Left colon (tissue), 2 donors: ENCODE measurements around the gene EVC2. TPM values are rescaled to one million over a fixed set of nuclear protein-coding genes. Genes with fewer than 3 reads are reported as not detected.
"Not testable (repeated sequence)": the region's sequence is repeated elsewhere in the genome, so short reads cannot be mapped to it uniquely, and the experiment has no call there.

Source experiments
- ATAC-seq: fragments of 200-7000 bp; cut with Tn5 transposase; one replicate; pipeline ENCODE4 v1.9.1; 2020; ENCODE audit warnings: mild to moderate bottlenecking, moderate library complexity
- DNase-seq, 2 donors: peaks; one replicate each; pipeline ENCODE4 v3.0.0-alpha.2; 2020
- intact Hi-C, 2 donors: fragments of 100-400 bp; cut with DNase I in 1 of 2; cut with micrococcal nuclease in 1 of 2; formaldehyde crosslinking; loops; one replicate each; pipeline versions ENCODE4 v1.11.2 to v1.14.0; 2022; cut with DNase I, micrococcal nuclease
- total RNA-seq, 2 donors: library from RNA; stranded (reverse); fragmentation: NEBNext Ultra II Directional; extraction: Animal tissue kit (Norgen Biotek cat#: 25700); gene quantifications; one replicate each; pipeline ENCODE4 v1.2.1, GENCODE V29; 2021
- donor health status: DM: no; HTN: no; CAD: no.
- donor health status: DM: yes; HTN: yes; CAD: no.

Gene EVC2
- total RNA-seq, 2 donors from 2014 or later, result 0.82 to 1.4 TPM

DNA sequence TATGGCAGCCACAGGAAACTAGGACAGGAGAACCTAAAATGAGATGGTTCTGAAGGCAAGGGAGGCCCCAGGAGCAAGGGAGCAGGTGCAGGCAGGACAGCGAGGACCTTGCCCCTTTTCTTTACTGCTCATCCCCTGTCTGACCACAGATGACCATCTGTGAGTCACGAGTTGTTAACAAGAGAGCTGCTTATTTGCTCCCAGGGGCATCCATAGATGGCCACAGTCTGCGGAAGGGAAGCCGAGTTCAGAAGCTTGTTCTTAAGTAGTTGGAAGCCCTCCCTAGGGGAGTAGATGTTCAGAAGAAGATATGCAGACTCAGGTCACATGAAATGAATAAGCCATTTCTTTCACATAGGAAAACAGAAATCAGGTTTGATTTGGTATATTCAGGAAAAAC is 69.4 kb downstream of the EVC2 start:
- intact Hi-C loops, result no loop called here
- ATAC-seq, result no peak
- no peak for DNase-seq

DNA sequence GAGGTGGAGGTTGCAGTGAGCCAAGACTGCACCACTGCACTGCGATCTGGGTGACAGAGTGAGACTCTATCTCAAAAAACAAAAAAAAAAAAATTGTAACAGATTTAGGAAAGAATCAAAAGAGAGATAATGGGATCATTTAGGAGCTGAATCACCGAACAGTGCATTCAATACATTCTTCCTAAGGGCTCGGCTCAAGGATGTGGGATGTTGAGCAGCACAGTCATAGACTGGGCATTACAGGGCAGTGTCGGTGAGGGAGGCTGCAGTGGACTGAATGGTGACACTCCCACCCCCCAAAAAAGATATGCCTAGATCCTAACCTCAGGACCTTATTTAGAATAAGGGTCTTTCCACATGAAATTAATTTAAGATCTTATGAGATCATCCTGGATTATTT is 70.0 kb downstream of the EVC2 start:
- intact Hi-C loops, result no loop called here
- DNase-seq (no peak), ATAC-seq (no peak)

DNA sequence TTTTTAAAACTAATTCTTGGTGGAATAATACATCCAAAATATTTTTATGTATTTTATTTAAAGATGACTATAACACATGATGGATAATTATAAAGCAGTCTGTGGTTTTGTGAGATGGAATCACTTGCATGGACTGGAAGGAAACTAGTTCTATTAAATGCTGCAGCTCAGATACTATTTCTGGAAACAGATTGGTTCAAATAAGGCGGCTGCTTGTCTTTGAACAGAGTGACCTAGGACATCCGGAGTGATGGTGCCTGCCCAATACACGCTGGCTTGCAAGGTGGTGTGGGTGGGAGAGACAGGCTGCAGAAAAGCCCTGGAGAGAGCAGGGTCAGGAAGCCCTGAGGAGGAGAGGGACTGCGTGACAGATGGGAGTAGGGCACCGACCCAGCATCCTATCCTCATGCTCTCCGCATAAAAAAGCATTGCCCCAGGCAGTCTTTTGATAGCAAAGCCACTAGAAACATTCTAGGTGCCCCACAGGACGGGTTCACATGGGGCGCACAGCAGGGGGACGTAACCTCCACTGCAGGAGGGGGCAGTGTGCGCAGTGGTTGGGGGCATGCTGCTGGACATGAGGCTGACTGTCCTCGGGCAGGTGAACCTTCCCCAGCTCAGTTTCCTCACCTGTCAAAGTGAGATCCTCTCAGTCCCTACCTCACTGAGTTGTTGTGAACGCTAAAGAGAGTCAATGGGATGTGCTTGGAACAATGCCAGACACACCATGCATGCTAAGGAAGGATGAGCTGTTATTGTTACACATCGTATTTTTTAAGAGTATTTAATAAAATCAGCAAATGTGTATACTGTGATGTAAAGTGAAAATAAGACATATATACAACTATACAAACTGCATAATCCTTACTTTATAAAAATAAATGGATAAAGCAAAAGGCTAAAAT is 71.3 kb downstream of the EVC2 start:
- intact Hi-C loops, result no loop called here
- ATAC-seq (no peak), DNase-seq (no peak)

DNA sequence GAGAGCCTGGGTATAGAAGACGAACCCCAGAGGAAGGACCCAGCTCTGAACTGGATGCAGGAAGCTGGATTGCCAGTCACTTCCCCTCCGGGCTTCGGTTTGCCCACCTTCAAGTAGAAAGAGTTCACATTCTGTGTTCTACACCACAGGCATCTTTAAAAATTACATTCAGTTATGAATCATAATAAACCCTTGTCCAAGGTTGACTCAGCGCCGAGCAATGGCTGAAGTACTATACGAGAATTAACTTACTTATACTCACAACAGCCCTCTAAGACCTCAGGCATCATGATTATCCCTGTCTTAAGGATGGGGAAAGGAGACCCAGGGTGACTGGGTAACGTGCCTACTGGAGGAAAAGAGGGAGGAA is 72.5 kb downstream of the EVC2 start:
- DNase-seq, result no peak
- intact Hi-C loops, result no loop called here
- ATAC-seq, result no peak

DNA sequence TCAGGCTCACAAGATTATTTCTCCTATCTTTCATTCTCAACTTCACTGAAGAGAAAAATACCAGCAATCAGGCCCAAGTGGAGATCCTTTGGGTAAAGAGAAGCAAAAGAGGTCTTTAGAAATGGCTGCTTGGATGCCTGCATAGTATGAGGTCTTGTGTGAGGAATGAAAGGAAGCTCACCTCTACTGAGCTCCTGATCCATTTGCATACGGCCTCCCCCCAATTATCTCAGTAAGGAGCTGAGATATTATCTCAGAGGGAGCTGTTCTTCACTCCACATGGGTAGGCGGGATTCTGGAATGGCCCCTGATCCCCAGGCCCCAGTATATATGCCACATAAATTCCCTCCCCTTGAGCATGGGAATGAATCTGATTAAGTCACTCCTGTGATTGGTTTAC is 75.8 kb downstream of the EVC2 start:
- intact Hi-C loops, result no loop called here
- DNase-seq (no peak), ATAC-seq (no peak)

DNA sequence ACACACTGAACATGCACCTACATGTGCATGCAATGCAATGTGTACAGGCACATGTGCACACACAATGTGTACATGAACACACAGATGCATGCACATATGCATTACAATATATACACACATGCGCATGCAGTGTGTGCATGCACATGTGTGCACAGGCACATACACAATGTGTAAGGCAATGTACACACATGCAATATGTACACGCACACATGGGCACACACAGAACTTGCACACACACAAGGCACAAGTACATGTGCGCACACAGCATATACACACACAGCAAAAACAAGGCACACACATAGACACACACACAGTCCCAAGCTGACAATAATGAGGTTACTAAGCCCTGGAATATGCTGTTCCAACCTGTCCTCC is 76.3 kb downstream of the EVC2 start:
- ATAC-seq, result no peak
- intact Hi-C loops, result no loop called here

DNA sequence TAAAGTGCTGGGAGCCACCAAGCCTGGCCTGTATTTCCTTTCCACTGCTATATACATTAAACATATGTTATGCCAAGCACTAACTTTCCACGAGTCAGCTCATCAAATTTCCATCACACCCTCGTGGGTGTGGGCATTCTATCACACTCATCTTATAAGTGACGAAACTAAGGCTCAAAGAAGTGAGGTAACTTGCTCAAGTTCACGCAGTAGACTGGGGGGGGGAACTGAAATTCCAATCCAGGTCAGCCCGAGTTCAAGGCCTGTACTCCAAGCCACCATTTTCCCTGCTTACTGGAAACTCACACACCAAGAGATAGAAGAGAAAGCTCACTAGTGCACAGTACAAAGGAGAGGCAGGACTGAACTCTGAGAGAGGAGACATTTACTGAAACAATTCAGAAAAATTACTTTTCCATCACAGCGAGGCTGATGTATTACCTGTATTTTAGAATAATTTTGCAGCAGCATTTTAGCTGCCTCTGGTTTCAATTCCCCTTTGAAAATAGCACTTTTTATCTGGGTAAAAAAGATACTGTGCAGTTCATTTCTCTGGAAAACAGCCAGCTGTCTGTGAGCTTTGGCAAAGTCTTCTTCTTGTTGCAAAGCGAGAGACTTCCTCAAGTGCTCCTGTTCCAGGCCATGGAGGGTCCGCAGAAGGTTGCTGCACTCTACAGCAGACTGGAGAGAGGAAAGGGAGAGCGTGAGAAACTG is 76.8 kb downstream of the EVC2 start:
- no peak for DNase-seq
- ATAC-seq, result no peak
- intact Hi-C loops, result no loop called here

More for the DNA sequence above, 76.3 kb downstream of the EVC2 start:
- no peak for DNase-seq

DNA sequence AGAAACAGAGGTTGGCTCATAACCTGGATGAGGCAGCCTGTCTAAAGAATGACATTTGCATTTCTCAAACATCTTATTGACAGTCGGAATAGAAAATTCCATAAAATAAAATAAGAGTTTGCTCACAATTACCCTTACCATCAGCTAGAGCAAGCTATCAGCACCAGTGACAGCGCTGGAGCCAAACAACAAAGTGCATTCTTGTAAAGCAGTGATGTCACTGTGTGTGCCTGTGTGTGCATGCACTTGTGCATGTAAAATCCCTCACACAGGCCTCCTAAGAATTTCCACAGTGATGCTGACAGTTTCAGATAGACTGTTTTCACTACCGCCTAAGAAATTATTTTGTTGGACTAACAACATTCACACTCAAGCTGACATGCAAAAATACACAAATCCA is 77.6 kb downstream of the EVC2 start:
- ATAC-seq (no peak), DNase-seq (no peak)
- intact Hi-C loops, result no loop called here

DNA sequence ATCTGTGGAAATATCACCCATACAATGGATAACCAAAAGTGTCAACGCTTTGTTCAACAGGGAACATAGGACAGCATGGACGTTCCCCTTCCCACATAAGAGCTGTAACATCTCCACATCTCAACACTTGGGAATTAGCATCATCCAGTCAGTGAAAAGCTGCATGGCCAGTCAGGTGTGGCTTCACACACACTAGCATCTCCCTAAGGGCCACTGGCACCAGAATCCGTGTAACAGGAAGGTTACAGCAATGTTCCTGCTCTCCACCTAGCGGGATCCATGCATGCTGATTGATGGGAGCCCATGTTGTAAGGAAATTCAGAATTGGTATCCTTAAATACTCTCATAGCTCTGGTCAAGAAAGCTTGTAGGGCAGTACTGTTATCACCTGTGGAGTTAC is 78.8 kb downstream of the EVC2 start:
- no peak for ATAC-seq
- intact Hi-C loops, result no loop called here
- DNase-seq, result no peak

DNA sequence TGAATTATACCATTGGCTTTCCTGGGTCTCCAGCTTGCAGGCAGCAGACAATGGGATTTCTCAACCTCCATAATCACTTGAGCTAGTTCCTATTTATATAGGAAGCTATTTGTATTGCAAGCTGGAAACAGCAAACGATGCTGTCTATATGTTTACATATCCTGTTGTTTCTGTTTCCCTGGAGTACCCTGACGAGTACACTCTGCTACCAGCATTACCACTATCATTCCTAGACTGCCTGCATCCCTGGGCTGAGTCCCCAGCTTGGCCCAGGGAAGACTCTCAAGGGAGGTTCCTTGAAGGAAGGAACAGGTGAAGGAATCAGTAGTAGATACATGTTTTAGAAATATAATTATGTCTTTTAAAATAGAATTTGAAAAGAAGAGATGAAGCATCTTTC is 81.4 kb downstream of the EVC2 start:
- DNase-seq, result no peak
- ATAC-seq, result no peak
- intact Hi-C loops, result no loop called here

DNA sequence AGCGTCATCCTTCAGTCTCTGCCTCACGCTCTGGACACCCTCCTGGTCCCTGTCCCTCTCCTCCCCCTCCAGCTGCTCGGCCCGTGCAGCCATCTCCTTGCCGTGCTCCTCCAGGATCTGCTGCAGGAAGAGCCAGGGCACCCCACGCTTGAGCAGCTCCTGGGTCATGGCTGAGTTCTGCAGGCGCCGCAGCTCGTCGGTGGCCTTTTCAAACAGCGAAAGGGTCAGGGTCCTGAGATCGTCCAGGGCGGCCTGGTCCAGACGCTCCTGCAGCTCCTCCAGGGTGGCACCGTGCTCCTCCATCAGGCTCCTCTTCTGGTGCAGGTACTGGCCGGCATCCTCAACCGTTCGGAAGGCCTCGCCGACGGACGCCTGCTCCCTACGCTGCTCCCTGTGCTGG is 85.8 kb downstream of the EVC2 start:
- DNase-seq (no peak), ATAC-seq (no peak)
- intact Hi-C loops, result no loop called here

DNA sequence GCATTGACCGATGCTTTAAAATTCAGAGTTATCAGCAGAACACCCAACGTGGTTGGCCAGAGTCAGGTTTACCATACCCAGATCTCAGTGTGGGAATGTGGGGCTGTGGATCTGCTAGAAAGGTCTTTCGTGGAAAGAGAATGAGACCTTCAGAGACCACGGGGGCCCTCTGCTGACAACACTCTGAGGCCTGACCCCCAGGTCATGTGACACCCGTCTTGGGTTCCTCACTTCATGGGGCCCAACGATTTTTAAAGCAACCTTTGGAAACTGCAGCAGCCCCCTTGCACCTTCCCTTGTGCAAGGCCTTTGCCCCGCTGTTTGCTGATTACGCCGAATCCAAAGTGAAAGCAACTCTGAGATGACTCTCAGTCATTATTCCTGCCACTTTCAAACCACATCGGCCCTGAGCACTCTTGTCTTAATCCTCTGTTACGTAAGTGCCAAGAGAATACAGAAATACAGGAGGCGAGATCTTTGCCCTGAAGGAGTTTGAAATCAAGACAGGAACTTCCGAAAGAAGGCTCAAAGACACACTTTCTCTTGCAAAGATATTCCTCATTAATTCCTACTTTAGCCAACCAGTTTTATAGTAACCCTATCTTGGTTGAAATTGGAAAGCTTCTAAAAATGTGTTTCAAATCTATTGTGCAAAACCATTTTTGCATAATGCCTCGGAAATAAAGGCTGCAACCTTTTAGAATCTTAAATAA is 88.3 kb downstream of the EVC2 start:
- intact Hi-C loops, result no loop called here
- DNase-seq (no peak), ATAC-seq (no peak)

DNA sequence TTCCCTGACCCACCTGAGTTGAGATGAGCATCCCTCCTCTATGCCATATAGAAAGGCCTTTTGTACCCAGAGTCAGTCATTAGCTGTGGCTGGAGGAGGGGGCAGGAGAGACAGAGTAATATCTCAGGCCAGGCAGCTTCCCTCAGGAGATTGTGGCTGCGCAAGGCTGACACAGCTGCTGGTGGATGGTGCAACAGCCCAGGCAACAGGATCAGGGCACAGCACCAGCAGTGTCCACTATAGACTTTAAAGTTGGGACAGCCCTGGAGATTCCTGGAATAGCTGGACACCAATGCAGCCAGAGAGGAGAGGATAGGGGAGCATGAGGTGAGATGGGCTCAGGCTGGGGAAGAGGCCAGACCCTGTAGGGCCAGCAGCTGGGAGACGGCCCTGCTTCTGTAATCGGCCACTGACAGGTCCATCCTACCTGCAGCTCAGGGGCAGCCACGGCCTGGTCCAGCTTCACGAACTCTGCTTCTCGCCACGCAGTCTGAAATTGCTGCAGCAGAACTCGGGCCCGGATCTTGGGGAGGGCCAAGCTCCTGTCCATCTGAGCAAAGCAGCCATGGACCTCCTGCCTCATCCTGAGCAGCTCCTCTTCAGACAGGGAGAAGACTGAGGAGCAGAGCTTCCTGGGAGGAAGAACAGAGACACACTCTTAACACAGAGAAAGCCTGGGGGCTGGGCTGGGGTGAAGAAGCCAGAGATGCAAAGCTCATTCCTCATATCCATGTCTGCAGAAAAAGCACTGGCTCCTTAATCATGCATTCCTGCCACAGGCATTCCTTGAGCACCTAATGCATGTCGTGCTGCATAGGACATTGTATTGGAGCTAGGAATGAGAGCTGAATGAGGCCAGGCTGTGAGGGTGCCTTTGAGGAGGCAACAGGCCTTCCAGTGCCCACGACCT is 90.1 kb downstream of the EVC2 start:
- intact Hi-C loops, result no loop called here
- DNase-seq, result no peak
- no peak for ATAC-seq

DNA sequence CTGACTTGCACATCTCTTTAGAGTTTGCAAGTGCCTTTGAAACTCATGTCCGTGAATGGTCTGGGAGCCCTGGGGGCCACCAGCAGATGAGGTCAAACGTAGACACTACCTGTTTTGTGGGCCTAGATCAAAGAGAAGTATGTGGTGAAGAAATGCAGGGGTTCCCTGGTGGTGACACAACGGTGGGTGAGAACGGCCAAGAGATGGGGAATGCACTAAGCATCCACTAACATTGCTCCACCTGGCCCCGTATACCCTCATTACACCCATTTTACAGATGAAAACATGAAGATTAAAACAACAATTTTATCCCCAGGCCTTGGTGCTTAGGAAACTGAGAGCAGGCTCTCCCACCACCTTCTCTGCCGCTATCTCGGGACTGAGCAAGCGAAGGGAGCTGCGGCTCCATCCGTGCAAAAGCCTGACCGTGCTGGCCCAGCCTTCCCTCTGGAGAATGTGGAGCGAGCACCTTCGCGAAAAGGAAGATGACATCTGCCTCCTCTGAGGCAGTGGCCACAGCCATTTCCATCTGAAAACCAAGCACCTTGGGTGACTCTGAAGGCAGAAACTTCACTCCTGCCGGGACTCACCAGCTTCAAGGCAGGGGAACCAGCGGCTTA is 91.9 kb downstream of the EVC2 start:
- ATAC-seq (no peak), DNase-seq (no peak)
- intact Hi-C loops, result no loop called here

DNA sequence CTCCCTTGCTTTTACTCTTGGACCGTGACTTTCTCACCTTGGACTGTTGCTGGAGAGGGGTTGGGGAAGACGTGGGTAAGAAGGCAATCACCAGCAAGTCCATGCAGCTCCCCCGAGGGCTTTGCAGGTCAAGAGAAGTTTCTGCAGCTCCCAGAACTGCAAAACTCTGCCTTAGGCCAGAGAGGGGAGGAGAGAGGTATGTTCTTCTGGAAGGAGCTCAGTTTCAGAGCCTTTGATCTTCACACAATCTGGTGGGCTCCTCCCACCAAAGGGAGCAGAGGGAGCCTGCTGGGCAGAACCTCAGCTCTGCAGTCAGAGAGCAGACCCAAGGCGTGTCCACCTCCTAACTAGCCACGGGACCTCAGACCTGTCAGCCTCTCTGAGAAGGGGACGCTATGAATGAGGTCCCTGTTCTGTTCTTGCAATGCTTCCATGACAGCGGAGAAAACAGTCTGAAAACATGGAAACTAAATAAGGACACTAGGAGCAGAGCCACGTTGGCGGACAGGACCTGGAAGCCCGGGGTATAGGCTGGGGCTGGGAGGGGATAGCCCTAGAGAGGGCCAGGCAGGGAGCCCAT is 92.8 kb downstream of the EVC2 start:
- intact Hi-C loops, result no loop called here

DNA sequence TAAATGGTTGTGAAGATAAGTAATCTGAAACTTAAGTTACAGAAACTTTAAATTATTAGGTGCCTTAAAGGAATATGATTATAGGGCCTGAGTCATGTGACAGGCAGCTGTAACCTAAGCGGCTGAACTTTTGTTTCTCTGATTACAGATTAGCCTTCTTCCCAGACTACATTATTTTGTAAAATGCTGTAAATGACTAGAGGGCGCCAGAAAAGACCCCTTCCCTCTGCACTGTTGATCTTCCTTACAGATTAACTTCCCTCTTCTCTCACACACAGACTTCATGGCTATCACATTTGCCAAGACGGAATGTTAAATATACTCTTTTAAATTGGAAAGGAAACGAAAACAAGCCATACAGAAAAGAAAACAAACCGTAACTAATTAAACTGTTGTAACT is 96.6 kb downstream of the EVC2 start:
- ATAC-seq, result no peak
- intact Hi-C loops, result no loop called here
- no peak for DNase-seq

More for the DNA sequence above, 92.8 kb downstream of the EVC2 start:
- DNase-seq (no peak), ATAC-seq (no peak)

DNA sequence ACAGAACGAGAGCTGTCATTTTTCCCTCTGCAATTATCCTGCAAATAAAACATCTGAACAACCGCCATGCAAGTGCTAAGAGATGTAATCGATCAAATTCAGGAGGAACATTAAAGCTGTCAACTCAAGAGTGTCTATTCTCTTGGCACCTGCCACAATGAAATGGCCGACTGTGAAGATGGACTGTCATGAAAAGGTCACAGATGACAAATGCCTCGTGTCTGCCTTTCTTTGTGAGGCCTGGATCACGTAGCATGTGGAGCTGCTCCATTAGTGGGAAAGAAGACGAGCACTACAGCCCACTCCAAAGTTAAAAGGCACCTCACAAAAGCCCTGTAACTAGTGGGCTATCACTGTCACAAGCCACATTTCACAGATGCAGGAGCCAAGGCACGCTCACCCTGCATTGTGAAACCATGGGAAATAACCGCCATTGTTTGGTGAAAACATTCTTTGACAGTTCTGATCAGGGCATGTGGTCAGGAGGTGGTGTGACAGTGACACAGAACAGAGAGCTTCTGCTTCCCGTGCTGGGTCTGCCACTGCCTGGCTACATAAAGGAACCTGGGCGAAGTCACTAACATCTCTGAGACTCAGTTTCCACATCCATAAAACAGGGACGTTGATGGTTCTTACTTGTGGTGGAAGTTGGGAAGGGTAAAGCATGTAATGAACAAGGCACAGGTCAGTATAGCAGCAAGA is 98.9 kb downstream of the EVC2 start:
- intact Hi-C loops, result no loop called here
- DNase-seq (no peak), ATAC-seq (no peak)

DNA sequence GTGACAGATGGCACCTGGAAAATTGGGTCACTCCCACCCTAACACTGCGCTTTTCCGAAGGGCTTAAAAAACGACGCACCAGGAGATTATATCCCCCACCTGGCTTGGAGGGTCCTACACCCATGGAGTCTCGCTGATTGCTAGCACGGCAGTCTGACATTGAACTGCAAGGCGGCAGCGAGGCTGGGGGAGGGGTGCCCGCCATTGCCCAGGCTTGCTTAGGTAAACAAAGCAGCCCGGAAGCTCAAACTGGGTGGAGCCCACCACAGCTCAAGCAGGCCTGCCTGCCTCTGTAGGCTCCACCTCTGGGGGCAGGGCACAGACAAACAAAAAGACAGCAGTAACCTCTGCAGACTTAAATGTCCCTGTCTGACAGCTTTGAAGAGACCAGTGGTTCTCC is 114.5 kb downstream of the EVC2 start:
- intact Hi-C loops, ATAC-seq: not testable (repeated sequence)

More for the DNA sequence above, 114.5 kb downstream of the EVC2 start:
- not testable (repeated sequence) for DNase-seq
